Tibial nerve (tissue), 3 donors: ENCODE measurements around the gene DISP1.

Experiments
- POLR2A ChIP-seq, 2 donors: fragments of 450-650 bp; IDR thresholded peaks; one replicate each; pipeline ENCODE4 v1.6.1; 2017; ENCODE audit warnings: antibody characterized with exemption in 2 of 2, mild to moderate bottlenecking in 2 of 2, moderate library complexity in 2 of 2
- TF ChIP-seq, protein P1 (sequence below), 5 experiments: fragments of 200-600 bp in 3 of 5; fragments of 450-650 bp in 2 of 5; sonication (generic) in 3 of 5; IDR thresholded peaks; one replicate each; pipeline ENCODE4 v1.5.1; 2016 to 2019; ENCODE audit warnings: antibody characterized with exemption in 5 of 5, mild to moderate bottlenecking in 3 of 5, moderate library complexity in 2 of 5

DNA sequence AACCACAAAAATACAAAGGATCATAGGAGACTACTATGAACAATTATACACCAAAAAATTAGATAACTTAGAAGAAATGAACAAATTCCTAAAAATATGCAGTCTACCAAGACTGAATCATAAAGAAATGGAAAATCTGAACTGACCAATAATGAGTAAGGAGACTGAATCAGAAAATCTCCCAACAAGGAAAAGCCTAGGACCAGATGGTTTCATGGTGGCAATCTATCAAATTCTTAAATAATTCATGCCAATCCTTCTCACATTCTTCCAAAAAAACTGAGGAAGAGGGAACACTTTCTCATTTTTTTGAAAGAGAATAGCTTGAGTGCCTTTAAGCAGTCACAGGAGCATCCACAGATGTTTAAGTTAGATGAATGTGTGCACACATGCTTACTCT, 31.8 kb upstream of the DISP1 start:
- TF ChIP-seq, protein P1, sequence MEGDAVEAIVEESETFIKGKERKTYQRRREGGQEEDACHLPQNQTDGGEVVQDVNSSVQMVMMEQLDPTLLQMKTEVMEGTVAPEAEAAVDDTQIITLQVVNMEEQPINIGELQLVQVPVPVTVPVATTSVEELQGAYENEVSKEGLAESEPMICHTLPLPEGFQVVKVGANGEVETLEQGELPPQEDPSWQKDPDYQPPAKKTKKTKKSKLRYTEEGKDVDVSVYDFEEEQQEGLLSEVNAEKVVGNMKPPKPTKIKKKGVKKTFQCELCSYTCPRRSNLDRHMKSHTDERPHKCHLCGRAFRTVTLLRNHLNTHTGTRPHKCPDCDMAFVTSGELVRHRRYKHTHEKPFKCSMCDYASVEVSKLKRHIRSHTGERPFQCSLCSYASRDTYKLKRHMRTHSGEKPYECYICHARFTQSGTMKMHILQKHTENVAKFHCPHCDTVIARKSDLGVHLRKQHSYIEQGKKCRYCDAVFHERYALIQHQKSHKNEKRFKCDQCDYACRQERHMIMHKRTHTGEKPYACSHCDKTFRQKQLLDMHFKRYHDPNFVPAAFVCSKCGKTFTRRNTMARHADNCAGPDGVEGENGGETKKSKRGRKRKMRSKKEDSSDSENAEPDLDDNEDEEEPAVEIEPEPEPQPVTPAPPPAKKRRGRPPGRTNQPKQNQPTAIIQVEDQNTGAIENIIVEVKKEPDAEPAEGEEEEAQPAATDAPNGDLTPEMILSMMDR (IDR thresholded peaks at IDR 0.05): no peak
- no peak for TF ChIP-seq POLR2A (IDR thresholded peaks at IDR 0.05)
